HepG2 (cell line): Measurements from ENCODE around the gene ACAP1. TPM values are rescaled to one million over a fixed set of nuclear protein-coding genes. Genes with fewer than 3 reads are reported as not detected.
A peak's percentile ranks its signal among the peaks of the same experiment; 100 is the strongest.

ENCODE experiments used
- GPBP1L1 ChIP-seq: sonication (generic); formaldehyde crosslinking; IDR thresholded peaks from 2 replicates; pipeline ENCODE4 v1.5.0; 2020; ENCODE audit warnings: mild to moderate bottlenecking, missing genetic modification reagents
- HMG20A ChIP-seq: IDR thresholded peaks from 2 replicates; pipeline ENCODE4 v1.6.1; 2016; ENCODE audit warnings: borderline replicate concordance
- NFYB ChIP-seq: sonication (generic); formaldehyde crosslinking; IDR thresholded peaks from 2 replicates; pipeline ENCODE4 v1.4.0; 2020; ENCODE audit warnings: missing genetic modification reagents
- REPIN1 ChIP-seq: sonication (generic); formaldehyde crosslinking; IDR thresholded peaks from 2 replicates; pipeline ENCODE4 v1.8.0; 2022; ENCODE audit warnings: missing genetic modification reagents, low read depth, mild to moderate bottlenecking, borderline replicate concordance
- SETDB1 ChIP-seq: sonication (generic); formaldehyde crosslinking; IDR thresholded peaks from 2 replicates; pipeline ENCODE4 v1.5.1; 2020; ENCODE audit warnings: missing genetic modification reagents, mild to moderate bottlenecking, borderline replicate concordance
- SMAD9 ChIP-seq: sonication (generic); formaldehyde crosslinking; IDR thresholded peaks from 2 replicates; pipeline ENCODE4 v1.5.1; 2020; ENCODE audit warnings: mild to moderate bottlenecking, missing genetic modification reagents
- SSRP1 ChIP-seq: IDR thresholded peaks from 2 replicates; pipeline ENCODE4 v1.6.1; 2016; ENCODE audit warnings: control low read depth
- STAT6 ChIP-seq: sonication (generic); formaldehyde crosslinking; IDR thresholded peaks from 2 replicates; pipeline ENCODE4 v1.4.0; 2020; ENCODE audit warnings: missing genetic modification reagents, mild to moderate bottlenecking, borderline replicate concordance
- TCF7 ChIP-seq: sonication (generic); IDR thresholded peaks from 2 replicates; pipeline ENCODE4 v1.6.1; 2016; ENCODE audit warnings: antibody characterized with exemption, low read depth
- ZNF12 ChIP-seq: sonication (generic); formaldehyde crosslinking; IDR thresholded peaks from 2 replicates; pipeline ENCODE4 v1.5.0; 2020; ENCODE audit warnings: missing genetic modification reagents
- ZNF234 ChIP-seq: sonication (generic); formaldehyde crosslinking; conservative IDR thresholded peaks from 2 replicates; pipeline ENCODE4 v1.5.1; 2020; ENCODE audit warnings: mild to moderate bottlenecking, missing genetic modification reagents
- ZNF768 ChIP-seq: sonication (generic); formaldehyde crosslinking; IDR thresholded peaks from 2 replicates; pipeline ENCODE4 v1.4.0; 2020; ENCODE audit warnings: missing genetic modification reagents
- ZNF777 ChIP-seq: sonication (generic); formaldehyde crosslinking; IDR thresholded peaks from 2 replicates; pipeline ENCODE4 v1.4.0; 2020; ENCODE audit warnings: missing genetic modification reagents
- ZNF790 ChIP-seq: sonication (generic); formaldehyde crosslinking; IDR thresholded peaks from 2 replicates; pipeline ENCODE4 v1.8.0; 2022; ENCODE audit warnings: missing genetic modification reagents, mild to moderate bottlenecking, borderline replicate concordance
- ZNF850 ChIP-seq: sonication (generic); formaldehyde crosslinking; conservative IDR thresholded peaks from 2 replicates; pipeline ENCODE4 v1.9.0; 2021; ENCODE audit warnings: mild to moderate bottlenecking, missing genetic modification reagents
- polyA plus RNA-seq, 8 experiments: library from polyadenylated mRNA; depleted of rRNA in 3 of 8; stranded (reverse) in 7 of 8; unstranded in 1 of 8; fragments of >200 nt; fragmentation: Illumina TruSeq in 4 of 8; extraction: Trizol in 4 of 8; gene quantifications; 2 replicates each; pipeline versions ENCODE4 v1.2.1 to v1.2.3, GENCODE V29; 2011 to 2016; ENCODE audit warnings: low read depth in 4 of 8, missing spikeins in 1 of 8, mixed read lengths in 1 of 8; ENCODE audit not compliant: insufficient read depth in 1 of 8
- total RNA-seq, 5 experiments: library from RNA; depleted of rRNA; stranded (reverse); fragments of >200 nt; fragmentation: Illumina TruSeq; extraction: Trizol; gene quantifications; 2 replicates each; pipeline ENCODE4 v1.2.3, GENCODE V29; 2016; ENCODE audit warnings: low read depth in 1 of 5
- TF ChIP-seq, protein P1 (sequence below): sonication (generic); formaldehyde crosslinking; IDR thresholded peaks from 2 replicates; pipeline ENCODE4 v1.4.0; 2020; ENCODE audit warnings: missing genetic modification reagents, borderline replicate concordance
- TF ChIP-seq, protein P2 (sequence below): sonication (generic); formaldehyde crosslinking; IDR thresholded peaks from 2 replicates; pipeline ENCODE4 v1.8.1; 2023; ENCODE audit warnings: mild to moderate bottlenecking, missing genetic modification reagents
- TF ChIP-seq, protein P3 (sequence below): sonication (generic); formaldehyde crosslinking; IDR thresholded peaks from 2 replicates; pipeline ENCODE4 v1.4.0; 2020; ENCODE audit warnings: mild to moderate bottlenecking, missing genetic modification reagents

Gene ACAP1
- total and polyA plus RNA-seq, 2 of the 13 experiments (the other 11 are each of a cell fraction or from before 2014, with no cell fraction given) = 1.3 to 2.5 TPM

DNA sequence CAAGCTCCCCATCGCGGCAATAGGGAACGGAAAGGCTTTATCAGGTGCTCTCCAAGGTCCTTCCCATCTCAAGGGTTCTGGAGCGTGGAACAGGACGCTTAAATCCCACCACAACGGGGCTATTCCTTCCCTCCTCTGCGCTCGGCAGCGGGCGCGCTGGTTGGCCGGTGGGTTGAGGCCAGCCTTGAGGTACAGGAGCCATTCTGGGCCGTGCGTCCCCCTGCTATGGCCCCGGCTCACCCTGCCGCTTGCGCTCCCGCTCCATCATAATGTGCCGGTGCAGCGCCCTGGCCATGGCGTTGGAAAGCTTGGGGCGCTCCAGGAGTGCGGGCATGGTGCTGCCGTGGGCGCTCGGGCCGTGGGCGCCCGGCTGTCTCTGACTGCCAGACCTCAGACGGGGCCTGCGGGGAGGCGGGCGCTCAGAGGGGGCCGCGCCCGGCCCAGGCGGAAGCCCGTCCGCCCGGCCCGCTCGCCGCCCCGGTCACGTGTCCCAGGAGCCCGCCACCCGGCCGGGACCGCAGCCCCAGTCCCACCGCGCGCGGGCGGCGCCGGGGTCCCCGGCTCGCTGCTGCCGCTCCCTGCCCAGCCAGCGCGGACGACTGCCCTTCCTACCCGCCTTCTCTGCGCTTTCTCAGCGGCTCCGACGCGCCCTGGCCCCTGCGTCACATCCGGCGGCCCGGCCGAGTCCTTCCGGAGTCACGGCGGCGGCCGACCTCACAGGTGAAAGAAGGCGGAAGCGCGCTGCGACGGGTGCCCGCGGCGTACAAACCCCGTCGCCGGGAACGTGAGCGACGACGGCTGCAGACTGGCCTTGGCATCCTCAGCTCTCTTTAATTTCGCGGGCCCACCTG lies 21.4 kb upstream of the ACAP1 start, which contains the start of gene GPS2 (continued):
- TF ChIP-seq, protein P1, sequence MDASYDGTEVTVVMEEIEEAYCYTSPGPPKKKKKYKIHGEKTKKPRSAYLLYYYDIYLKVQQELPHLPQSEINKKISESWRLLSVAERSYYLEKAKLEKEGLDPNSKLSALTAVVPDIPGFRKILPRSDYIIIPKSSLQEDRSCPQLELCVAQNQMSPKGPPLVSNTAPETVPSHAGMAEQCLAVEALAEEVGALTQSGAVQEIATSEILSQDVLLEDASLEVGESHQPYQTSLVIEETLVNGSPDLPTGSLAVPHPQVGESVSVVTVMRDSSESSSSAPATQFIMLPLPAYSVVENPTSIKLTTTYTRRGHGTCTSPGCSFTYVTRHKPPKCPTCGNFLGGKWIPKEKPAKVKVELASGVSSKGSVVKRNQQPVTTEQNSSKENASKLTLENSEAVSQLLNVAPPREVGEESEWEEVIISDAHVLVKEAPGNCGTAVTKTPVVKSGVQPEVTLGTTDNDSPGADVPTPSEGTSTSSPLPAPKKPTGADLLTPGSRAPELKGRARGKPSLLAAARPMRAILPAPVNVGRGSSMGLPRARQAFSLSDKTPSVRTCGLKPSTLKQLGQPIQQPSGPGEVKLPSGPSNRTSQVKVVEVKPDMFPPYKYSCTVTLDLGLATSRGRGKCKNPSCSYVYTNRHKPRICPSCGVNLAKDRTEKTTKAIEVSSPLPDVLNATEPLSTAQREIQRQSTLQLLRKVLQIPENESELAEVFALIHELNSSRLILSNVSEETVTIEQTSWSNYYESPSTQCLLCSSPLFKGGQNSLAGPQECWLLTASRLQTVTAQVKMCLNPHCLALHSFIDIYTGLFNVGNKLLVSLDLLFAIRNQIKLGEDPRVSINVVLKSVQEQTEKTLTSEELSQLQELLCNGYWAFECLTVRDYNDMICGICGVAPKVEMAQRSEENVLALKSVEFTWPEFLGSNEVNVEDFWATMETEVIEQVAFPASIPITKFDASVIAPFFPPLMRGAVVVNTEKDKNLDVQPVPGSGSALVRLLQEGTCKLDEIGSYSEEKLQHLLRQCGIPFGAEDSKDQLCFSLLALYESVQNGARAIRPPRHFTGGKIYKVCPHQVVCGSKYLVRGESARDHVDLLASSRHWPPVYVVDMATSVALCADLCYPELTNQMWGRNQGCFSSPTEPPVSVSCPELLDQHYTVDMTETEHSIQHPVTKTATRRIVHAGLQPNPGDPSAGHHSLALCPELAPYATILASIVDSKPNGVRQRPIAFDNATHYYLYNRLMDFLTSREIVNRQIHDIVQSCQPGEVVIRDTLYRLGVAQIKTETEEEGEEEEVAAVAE (CRISPR knock-in tag) = no peak; the same call in 1 of the 2 replicates
- TF ChIP-seq ZNF12 (CRISPR knock-in tag) (0 out of 2 replicates have a peak, but pooled peaks have one; percentile 55), TCF7 (no peak; the same call in 1 of the 2 replicates), SMAD9 (CRISPR knock-in tag) (no peak), STAT6 (CRISPR knock-in tag) (no peak; the same call in 1 of the 2 replicates), SETDB1 (CRISPR knock-in tag) (no peak), ZNF850 (no peak), GPBP1L1 (CRISPR knock-in tag) (no peak), ZNF768 (peak; percentile 64; the same call in 1 of the 2 replicates), ZNF777 (CRISPR knock-in tag) (peak; percentile 87), REPIN1 (CRISPR knock-in tag) (peak; percentile 92), HMG20A (CRISPR knock-in tag) (no peak), NFYB (peak; percentile 59), ZNF234 (CRISPR knock-in tag) (no peak), SSRP1 (no peak), ZNF790 (CRISPR knock-in tag) (no peak)
- TF ChIP-seq, protein P2, sequence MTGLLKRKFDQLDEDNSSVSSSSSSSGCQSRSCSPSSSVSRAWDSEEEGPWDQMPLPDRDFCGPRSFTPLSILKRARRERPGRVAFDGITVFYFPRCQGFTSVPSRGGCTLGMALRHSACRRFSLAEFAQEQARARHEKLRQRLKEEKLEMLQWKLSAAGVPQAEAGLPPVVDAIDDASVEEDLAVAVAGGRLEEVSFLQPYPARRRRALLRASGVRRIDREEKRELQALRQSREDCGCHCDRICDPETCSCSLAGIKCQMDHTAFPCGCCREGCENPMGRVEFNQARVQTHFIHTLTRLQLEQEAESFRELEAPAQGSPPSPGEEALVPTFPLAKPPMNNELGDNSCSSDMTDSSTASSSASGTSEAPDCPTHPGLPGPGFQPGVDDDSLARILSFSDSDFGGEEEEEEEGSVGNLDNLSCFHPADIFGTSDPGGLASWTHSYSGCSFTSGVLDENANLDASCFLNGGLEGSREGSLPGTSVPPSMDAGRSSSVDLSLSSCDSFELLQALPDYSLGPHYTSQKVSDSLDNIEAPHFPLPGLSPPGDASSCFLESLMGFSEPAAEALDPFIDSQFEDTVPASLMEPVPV (CRISPR knock-in tag) = peak; percentile 77; the same call in 1 of the 2 replicates
- TF ChIP-seq, protein P3, sequence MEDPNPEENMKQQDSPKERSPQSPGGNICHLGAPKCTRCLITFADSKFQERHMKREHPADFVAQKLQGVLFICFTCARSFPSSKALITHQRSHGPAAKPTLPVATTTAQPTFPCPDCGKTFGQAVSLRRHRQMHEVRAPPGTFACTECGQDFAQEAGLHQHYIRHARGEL (CRISPR knock-in tag) = no peak
